ENCODE results near the gene RFC3.

The RFC3 gene

DNA sequence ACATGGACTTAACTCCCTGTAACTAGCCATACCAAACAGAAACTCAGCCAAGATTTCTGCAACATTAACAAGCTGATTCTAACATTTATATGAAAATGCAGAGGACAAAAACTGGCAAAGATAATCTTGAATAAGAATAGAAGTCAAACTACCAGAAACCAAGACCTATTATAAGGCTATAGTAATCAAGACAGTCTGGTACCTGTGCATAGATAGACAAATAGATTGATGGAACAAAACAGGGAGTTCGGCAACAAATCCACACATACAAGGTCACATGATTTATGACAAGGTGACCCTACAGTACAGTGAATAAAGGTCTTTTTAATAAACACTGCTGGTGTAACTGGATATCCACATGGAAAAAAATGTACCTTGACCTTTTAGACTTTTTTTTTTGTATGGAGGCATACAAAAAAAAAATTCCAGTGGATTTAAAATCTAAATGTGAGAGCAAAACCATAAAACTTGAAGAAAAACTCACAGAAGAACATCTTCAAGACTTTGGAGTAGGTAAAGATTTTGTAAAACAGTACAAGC, 2.9 kb upstream of the RFC3 start:
- no peak for DNase-seq

DNA sequence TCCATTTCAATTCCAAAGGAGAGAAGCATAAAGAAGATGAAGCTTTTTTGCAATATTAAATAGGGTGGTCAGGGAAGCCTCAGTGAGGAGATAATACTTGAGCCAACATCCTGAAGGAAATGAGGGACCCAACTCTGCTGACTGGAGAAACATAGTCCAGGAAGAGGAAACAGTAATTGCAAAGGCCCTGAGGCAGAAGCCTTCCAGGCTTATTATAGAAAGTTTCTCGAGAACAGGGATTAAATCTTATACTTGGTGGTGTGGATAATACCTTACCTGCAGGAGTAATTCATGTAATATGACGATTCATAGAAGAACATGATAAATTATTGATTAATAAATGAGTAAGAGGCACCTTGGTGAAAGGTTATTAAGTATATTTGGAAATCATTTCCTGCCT, 1.0 kb upstream of the RFC3 start:
- DNase-seq, result no peak

DNA sequence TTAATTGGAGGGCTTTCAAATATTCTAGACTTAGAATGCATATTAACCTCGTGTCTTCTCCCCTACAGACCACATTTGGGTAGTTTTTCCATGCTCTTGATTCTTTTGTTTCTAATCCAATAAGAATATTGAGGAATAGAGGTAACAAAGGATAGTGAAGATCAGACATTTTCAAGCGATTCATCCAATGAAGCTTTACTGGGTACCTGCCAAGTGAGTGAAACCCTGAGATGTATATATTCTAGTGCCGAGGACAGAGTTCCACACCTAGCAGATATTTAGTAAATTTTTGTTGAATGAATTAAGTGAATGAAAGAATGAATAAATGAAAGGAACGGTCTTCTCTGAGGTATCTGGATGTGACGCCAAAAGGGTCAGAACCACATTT, 442 bp upstream of the RFC3 start:
- no peak for DNase-seq

DNA sequence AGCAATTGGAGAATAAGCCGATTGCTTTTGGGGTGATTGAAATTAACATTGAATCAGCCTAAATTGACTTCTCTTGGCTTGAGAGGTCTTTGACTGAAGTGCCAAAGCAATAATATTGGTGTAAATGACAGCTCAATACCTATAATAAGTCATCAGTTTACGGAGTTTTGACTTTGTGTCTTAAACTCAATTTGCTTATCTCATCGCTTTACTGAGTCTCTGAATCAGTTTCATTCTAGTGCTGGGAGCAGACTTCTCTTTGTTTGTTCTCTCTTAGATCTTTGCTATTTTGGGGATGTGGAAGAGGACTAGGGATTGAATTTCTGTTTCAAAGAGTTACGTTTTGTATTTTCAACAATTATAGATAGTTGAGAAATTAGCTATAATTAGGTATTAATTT, 7.1 kb downstream of the RFC3 start:
- DNase-seq, result no peak

DNA sequence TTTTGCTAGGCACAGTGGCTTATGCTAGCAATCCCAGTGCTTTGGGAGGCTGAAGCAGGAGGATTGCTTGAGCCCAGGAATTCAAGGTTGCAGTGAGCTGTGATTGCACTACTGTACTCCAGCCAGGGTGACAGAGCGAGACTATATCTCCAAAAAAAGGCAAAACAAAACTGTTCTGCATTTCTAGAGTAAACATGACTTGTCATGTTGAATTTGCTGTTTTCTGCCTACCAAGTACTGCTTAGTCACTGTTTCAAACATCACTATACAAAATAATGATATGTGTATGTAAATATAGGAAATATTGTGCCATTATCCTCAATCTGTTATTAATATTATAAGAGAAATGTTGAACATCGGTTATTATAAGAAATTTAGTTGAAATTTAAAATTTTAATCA, 9.2 kb downstream of the RFC3 start:
- DNase-seq, result no peak

DNA sequence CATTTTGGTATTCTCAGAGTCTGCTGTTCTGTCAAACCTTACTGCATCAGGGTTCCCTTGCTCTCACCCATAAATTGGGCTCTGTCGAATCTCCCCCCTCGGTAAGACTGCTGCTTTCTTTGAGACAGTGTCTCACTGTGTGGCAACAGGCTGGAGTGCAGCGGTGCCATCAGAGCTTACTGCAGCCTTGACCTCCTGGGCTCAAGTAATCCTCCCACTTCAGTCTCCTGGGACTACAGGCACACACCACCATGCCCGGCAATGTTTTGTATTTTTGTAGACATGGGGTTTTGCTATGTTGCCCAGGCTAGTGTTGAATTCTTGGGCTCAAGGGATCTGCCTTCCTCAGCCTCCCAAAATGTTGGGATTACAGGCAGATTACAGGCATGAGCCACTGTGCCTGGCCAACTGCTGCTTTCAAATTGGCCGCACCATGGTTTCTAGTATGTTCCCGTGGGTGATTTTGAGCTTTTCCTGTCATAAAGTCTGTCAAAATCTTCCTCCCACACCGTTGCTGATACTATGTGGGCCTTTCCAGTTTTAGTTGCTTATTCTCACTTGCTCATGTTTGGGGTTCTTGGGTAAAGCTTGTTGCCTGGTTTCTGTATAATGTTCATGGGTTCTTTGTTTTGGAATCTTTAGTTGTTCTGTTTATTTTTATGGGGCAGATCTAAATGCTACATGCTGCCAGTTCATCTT, 10.6 kb downstream of the RFC3 start:
- no peak for DNase-seq

DNA sequence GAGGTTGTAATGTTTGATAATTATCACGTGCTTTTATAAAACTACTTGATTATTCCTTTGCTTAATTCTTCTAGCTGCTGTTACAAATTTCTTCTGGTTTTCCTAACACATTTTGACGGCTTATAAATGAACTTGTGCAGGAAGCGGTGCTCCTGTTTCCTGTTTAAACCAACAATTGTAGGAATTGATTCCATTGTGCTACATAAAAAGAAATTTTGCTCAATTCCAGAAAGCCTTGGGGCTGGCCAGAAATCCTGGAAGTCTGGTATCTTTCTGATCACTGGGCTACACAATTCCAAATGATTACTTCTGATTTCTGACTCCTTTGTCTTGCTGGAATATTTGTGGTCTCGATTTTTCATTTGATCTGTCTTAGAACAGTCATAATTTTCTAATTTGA, 14.9 kb downstream of the RFC3 start:
- DNase-seq, result no peak

DNA sequence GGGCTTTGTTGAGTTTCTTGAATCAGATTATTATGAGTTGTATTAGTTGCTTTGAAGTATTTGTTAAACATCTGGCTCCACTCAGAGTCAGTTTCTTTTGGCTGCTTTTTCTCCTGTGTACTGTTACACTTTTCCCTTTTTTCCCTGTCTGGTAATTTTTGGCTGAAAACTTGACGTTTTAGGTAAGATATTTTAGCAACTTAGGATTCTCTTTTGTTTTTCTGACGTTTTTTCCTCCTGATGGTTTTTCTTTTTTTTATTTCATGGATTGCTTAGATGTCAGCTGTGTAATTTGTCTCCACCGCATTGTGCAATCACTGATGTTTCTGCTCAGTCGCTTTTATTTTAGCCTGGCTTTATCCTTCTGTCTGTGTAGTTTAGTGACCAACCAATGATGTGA, 20.7 kb downstream of the RFC3 start:
- DNase-seq, result no peak

DNA sequence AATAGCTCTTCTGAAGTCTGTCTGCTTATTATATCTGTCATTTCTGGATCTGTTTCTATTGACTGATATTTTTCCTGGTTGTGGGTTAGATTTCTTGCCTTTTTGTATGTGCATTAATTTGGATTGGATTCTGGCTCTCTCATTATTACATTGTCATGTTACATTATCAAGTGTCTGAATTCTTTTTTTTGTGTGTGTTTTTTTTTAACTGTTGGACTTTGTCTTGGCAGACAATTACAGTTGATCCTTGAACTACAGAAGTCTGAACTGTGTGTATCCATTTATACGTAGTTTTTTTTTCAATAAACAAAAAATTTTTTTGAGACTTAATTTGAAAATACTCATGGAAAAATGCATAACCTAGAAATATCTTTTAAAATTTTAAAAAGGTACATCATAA, 22.5 kb downstream of the RFC3 start:
- DNase-seq, result no peak

DNA sequence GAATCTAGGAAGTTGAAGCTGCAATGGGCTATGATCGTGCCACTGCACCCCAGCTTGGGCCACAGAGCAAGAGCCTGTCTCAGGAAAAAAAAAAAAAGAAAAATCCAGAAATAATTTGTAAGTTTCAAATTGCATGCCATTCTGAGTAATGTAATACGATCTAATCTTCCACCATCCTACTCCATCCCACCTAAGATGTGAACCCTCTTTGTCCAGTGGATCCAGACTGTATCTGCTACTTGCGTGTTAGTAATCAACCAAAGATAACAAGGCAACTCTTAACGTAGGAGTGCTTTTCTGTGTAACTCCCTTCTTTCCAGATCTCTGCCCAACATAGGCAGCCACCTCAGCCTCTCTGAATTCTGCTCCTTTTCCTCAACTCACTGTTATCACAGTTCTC, 24.3 kb downstream of the RFC3 start:
- no peak for DNase-seq

DNA sequence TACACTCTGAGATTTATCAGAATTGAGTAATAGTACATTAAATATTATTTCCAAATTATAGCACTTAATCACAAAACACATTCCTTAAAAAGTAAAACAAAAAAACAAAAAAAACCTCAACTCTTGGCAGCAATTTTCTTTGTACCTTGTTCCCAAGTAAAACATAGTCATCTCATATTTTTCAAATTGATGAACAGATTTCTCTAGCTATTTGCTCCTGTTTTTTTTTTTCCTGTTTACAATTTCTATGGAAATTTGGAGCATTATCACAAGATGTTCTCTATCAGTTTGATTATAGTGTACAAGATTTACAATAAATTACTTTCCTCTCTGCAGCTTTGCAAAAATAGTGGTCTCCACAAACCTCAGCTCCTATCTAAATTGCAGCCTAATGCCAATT, 25.0 kb downstream of the RFC3 start:
- no peak for DNase-seq

DNA sequence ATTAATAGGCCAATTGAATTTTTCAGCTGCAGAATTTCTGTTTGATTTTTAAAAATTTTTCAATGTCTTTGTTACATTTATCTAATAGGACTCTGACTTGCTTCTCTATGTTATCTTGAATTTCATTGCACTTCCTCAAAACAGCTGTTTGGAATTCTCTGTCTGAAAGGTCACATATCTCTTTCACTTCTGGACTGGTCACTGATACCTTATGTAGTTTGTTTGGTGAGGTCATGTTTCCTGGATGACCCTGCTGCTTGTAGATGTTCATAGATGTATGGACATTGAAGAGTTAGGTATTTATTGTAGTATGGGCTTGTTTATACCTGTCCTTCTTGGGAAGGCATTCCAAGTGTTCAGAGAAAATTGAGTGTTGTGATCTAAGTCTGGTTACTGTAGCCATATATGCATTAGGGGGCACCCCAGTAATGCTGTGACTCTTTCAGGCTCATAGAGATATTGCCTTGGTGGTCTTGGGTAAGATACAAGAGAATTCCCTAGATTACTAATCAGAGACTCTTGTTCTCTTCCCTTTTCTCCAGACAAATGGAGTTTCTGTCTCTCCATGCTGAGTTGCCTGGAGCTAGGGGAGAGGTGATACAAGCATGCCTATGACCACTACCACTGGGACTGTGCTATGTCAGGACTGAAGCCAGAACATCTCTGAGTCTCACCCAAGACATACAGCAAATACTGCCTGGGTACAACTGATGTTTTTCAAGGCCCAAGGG, 27.8 kb downstream of the RFC3 start:
- no peak for DNase-seq

DNA sequence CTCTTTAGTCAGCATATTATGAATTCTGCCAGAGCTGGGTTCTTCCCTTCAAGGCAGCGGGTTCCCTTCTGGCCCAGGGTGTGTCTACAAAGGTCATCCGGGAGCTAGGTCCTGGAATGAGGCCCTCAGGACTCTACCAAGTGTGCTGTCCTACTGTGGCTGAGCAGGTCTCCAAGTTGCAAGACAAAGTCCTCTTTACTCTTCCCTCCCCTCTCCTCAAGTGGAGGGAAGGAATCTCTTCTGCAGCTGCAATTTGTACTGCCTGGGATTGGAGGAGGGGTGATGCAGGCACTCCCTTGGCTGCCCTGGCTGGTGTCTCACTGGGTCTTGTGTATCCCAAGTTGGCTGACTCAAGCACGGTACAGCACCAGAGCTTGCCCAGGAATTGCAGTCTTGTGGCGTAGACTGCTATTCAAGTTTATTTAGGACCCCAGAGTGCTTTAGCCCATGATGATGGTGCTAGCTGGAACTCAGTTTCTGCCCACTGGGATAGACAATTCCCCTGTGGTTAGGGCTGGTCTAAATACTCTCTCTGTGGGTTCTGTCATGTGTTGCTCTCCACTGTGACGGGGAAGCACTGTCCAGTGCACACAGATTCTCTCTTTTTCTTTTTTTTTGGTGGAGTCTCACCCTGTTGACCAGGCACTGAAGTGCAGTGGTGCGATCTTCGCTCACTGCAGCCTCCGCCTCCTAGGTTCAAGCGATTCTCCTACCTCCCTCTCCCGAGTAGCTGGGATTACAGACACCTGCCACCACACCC, 28.5 kb downstream of the RFC3 start:
- DNase-seq, result no peak

DNA sequence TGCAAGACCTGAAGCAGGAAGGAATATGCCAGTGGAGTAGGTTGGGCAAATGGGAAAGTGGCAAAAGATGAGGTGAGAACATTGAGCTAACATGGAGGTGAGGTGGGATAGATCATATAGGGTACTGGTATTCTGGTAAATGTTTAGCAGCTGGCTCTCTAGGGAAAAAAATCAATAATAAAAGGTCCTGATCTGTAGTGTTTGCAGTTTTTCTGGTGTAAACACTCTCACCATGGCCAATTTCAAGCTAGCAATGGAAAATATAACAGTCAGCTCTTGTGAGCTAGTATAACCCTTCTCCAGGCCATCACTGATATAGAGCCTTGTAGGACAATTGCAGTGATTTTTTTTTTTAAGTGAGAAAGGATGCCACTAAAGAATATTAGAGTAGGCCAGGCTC, 31.3 kb downstream of the RFC3 start:
- no peak for DNase-seq

DNA sequence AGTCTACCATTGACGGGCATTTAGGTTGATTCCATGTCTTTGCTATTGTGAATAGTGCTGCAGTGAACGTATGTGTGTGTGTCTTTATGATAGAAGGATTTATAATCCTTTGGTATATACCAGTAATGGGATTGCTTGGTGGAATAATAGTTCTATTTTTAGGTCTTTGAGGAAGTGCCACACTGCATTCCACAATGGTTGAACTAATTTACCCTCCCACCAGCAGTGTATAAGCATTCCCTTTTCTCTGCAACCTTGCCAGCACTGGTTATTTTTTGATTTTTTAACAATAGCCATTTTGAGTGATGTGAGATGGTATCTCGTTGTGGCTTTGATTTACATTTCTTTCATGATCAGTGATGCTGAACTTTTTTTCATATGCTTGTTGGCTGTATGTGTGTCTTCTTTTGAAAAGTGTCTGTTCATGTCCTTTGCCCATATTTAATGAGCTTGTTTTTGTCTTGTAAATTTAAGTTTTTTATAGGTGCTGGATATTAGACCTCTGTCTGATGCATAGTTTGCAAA, 37.5 kb downstream of the RFC3 start:
- DNase-seq, result no peak

DNA sequence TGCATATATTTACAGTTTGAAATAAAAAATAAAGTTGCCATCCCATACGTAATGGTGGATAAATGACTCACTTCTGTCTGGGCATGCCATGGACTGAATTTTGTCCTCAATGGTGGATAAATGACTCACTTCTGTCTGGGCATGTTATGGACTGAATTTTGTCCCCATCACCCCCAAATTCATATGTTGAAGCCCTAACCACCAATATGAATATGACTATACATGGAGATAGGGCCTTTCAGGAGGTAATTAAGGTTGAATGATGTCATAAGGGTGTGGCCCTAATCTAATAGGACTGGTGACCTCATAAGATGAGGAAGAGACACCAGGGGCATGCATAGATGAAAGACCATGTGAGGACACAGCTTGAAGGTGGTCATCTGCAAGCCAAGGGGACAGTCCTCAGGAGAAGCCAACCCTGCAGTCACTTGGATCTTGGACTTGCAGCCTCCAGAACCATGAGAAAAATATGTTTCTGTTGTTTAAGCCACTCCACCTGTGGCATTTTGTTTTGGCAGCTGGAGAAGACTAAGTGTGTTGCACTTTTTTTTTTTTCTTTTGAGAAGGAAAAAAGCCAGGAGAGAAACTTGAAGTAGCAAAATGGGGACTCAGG, 41.8 kb downstream of the RFC3 start:
- no peak for DNase-seq

DNA sequence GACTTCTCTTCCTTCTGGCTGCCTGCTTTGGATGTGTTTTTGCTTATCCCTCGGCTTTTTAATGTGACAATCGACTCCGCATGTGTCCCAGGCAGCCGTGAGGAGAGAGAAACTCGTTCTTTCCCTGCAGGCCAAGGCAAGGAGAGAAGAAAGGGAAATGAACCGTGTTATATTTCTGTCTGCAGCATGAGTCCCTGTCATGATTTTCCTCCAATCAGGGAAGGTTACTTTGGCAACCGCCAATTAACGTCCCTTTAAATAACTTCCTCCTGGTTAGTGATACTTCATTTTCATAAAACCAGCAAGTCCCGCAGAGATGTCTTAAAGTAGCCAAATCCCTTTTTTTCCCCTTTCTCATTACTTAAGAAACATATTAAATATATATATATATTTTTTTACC, 42.6 kb downstream of the RFC3 start:
- DNase-seq, result no peak

DNA sequence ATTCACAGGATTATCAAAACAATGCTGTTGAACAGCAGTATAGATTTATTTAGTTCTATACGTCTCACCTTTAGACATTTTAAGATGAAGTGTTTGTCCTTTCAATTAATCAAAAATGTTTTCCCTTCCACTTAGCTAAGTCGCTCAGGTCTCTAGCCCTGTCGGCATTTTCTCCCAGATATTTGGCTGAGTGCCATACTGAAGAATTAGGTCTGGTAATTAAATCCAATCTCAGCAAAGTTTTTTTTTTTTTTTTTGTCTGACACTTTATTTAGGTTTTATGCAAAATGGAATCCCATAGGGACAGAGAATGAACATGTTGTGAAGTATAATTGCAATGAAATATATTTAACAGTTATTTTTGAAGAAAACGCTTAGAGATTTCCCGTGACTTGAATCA, 44.1 kb downstream of the RFC3 start:
- no peak for DNase-seq

DNA sequence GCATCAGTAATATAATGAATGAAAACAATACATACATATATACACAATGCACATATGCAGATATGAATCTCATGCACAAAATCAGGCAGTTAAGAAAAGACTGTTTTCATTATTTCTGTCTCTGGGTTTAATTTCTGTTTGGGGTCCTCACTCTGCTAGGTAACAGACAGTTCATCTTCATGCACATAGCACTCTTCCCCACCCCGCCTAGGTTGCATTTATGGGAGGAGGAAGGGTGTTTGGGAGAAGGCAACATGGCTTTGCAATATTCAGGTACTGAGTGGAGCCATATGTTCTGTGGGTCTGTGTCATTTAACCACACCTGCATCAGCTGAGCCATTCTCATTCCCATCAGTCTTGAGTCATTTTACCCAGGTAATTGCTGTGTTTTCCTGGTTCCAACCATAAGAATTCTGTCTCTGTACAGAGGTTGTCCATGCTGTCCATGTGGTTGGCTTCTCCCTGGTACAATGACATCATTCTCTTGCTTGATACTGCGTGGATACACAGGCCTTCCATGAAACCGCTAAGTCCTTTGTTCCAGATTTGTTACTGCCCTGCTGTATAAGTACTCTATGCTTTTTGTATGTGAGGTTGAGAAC, 45.3 kb downstream of the RFC3 start:
- no peak for DNase-seq

DNA sequence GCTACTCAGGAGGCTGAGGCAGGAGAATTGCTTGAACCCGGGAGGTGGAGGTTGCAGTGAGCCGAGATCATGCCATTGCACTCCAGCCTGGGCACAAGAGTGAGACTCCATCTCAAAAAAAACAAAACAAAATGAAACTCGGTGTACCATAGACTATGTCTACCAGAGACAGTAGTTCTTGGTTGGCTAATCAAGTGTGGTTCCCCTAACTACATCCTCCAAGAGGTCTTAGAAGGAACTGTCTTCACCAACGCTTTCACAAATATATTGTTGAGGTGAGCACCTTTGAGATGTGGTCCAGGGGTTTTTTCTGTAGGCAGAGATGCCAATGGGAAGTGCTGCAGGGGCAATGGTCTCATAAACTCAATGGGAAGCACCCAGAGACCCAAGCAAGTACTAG, 48.0 kb downstream of the RFC3 start:
- DNase-seq, result no peak

DNA sequence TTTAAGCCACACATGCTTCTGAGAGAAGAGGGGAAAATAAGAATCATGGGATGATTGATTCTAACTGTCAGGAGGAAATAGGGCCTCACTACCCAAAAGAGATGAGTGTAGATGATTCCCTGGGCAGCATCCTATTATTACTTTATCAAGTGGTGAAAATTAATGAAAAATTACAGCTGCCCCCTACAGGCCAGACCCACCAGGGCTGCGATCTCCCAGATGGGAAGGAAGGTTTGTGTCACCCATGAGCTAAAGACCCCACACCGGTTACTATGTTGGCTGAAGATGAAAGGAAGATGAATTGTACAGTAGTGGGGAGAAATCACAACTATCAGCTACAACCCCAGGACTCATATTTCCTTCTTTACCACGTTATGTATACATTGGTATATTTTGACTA, 49.5 kb downstream of the RFC3 start:
- DNase-seq, result no peak

DNA sequence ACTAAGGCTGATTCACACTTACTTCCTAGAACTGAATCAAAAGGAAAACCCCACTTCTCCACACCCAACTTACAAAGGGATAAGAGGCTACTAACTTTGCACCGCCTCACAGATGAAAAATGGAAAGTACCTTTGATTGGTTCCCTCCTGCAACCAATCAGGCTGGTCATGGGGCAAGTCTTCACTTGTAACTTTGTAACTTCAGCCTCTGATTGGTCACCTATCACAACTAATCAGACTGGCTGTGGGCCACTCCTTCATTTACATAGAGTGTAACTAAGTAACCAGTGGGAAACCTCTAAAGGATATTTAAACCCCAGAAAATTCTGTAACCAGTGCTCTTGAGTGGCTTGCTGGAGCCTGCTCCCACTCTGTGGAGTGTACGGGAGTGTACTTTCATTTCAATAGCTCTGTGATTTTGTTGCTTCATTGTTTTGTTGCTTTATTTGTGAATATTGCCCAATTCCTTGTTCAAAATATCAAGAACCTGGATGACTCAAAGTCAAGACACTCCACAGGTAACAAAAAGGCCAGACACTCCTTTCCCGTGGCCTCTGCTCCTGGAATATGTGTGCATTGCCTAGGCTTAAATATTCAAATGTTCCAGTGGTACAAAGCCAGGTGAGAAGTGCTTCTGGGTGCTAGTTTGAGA, 50.5 kb downstream of the RFC3 start:
- no peak for DNase-seq

All from activated naive CD4-positive, alpha-beta T cell (primary cell).